NCI-H146 (cell line): ENCODE data around the gene IL1RL1.
"Not testable (repeated sequence)": the region's sequence is repeated elsewhere in the genome, so short reads cannot be mapped to it uniquely, and the experiment has no call there.

ENCODE experiments used
- DNase-seq: peaks from one replicate; lab custom pipeline; 2025; lab: John Stamatoyannopoulos, UW

IL1RL1 gene

GRCh38 chr2:102294802-102295489, 16.4 kb upstream of the IL1RL1 start:
- no peak for DNase-seq

GRCh38 chr2:102295566-102295965, 15.8 kb upstream of the IL1RL1 start:
- no peak for DNase-seq

- DNase-seq = no peak
Observed at GRCh38 chr2:102296449-102296848, 14.9 kb upstream of the IL1RL1 start.

GRCh38 chr2:102297891-102298290, 13.5 kb upstream of the IL1RL1 start:
- no peak for DNase-seq

GRCh38 chr2:102301867-102302362, 9.4 kb upstream of the IL1RL1 start:
- DNase-seq = no peak

- DNase-seq = no peak
Observed at GRCh38 chr2:102302458-102302857, 8.9 kb upstream of the IL1RL1 start.

- DNase-seq = no peak
Observed at GRCh38 chr2:102303589-102303988, 7.8 kb upstream of the IL1RL1 start.

GRCh38 chr2:102304268-102304667, 7.1 kb upstream of the IL1RL1 start:
- no peak for DNase-seq

- DNase-seq = no peak
Observed at GRCh38 chr2:102304711-102305611, 6.4 kb upstream of the IL1RL1 start.

- no peak for DNase-seq
Observed at GRCh38 chr2:102306125-102306524, 5.2 kb upstream of the IL1RL1 start.

GRCh38 chr2:102313025-102313424, 1.7 kb downstream of the IL1RL1 start:
- DNase-seq = no peak

GRCh38 chr2:102313471-102313870, 2.1 kb downstream of the IL1RL1 start:
- DNase-seq = no peak

- no peak for DNase-seq
Observed at GRCh38 chr2:102313950-102314349, 2.6 kb downstream of the IL1RL1 start.

GRCh38 chr2:102315921-102316320, 4.6 kb downstream of the IL1RL1 start:
- DNase-seq = no peak

GRCh38 chr2:102317715-102318114, 6.4 kb downstream of the IL1RL1 start:
- no peak for DNase-seq

GRCh38 chr2:102318437-102318836, 7.1 kb downstream of the IL1RL1 start:
- no peak for DNase-seq

GRCh38 chr2:102321941-102322719, 10.8 kb downstream of the IL1RL1 start:
- DNase-seq = no peak

GRCh38 chr2:102324914-102325313, 13.6 kb downstream of the IL1RL1 start:
- not testable (repeated sequence) for DNase-seq

- no peak for DNase-seq
Observed at GRCh38 chr2:102331311-102331980, 20.1 kb downstream of the IL1RL1 start.

- DNase-seq = no peak
Observed at GRCh38 chr2:102334486-102334885, 23.1 kb downstream of the IL1RL1 start.

GRCh38 chr2:102335871-102336366, 24.6 kb downstream of the IL1RL1 start:
- DNase-seq = no peak
